NCI-H460 (cell line): Measurements from ENCODE around the gene MTAP. TPM values are rescaled to one million over a fixed set of nuclear protein-coding genes. Genes with fewer than 3 reads are reported as not detected.

Experiments used
- DNase-seq: peaks from one replicate; pipeline ENCODE4 v3.0.0-alpha.2; 2016; ENCODE audit warnings: low read depth; ENCODE audit errors: extremely low read depth
- total RNA-seq: library from RNA; depleted of rRNA; stranded (reverse); fragments of >200 nt; shearing (Covaris generic); gene quantifications from 2 replicates; pipeline ENCODE4 v1.2.3, GENCODE V29; 2014

MTAP gene
- total RNA-seq, 1 experiment from 2014 or later: 55.3 TPM

- no peak for DNase-seq
Measured at GRCh38 chr9:21841133-21841532, 38.7 kb downstream of the MTAP start.

GRCh38 chr9:21848615-21849014, 46.2 kb downstream of the MTAP start:
- DNase-seq: no peak

- DNase-seq: no peak
Measured at GRCh38 chr9:21852754-21853153, 50.3 kb downstream of the MTAP start.

- DNase-seq: no peak
Measured at GRCh38 chr9:21853414-21853813, 51.0 kb downstream of the MTAP start.

- no peak for DNase-seq
Measured at GRCh38 chr9:21854119-21854518, 51.7 kb downstream of the MTAP start.

GRCh38 chr9:21854594-21854993, 52.2 kb downstream of the MTAP start:
- no peak for DNase-seq

GRCh38 chr9:21856301-21857094, 54.1 kb downstream of the MTAP start:
- no peak for DNase-seq

- no peak for DNase-seq
Measured at GRCh38 chr9:21862871-21863270, 60.4 kb downstream of the MTAP start.

- DNase-seq: no peak
Measured at GRCh38 chr9:21864505-21864904, 62.1 kb downstream of the MTAP start.

GRCh38 chr9:21866302-21866701, 63.9 kb downstream of the MTAP start:
- no peak for DNase-seq

- DNase-seq: no peak
Measured at GRCh38 chr9:21871256-21871975, 69.0 kb downstream of the MTAP start.

GRCh38 chr9:21872696-21873095, 70.3 kb downstream of the MTAP start:
- DNase-seq: no peak

- DNase-seq: no peak
Measured at GRCh38 chr9:21873540-21874221, 71.2 kb downstream of the MTAP start.

GRCh38 chr9:21875893-21876292, 73.5 kb downstream of the MTAP start:
- no peak for DNase-seq

GRCh38 chr9:21883642-21884041, 81.2 kb downstream of the MTAP start:
- no peak for DNase-seq

- no peak for DNase-seq
Measured at GRCh38 chr9:21889673-21890072, 87.2 kb downstream of the MTAP start.

- DNase-seq: no peak
Measured at GRCh38 chr9:21890696-21891095, 88.3 kb downstream of the MTAP start.

GRCh38 chr9:21901546-21901945, 99.1 kb downstream of the MTAP start:
- DNase-seq: no peak

- DNase-seq: no peak
Measured at GRCh38 chr9:21902136-21902535, 99.7 kb downstream of the MTAP start.

GRCh38 chr9:21903380-21903965, 101.0 kb downstream of the MTAP start:
- no peak for DNase-seq

GRCh38 chr9:21904371-21904770, 101.9 kb downstream of the MTAP start:
- DNase-seq: no peak
